EH (cell line): ENCODE results near the gene DTNB.
"Not testable (repeated sequence)": the region's sequence is repeated elsewhere in the genome, so short reads cannot be mapped to it uniquely, and the experiment has no call there.

Source experiments
- DNase-seq: peaks from one replicate; pipeline ENCODE4 v3.0.0-alpha.2; 2015; ENCODE audit warnings: low read depth

Gene DTNB

GRCh38 chr2:25684577-25685473, 11.4 kb upstream of the DTNB start:
- DNase-seq: no peak

- no peak for DNase-seq
Measured at GRCh38 chr2:25682082-25682481, 8.7 kb upstream of the DTNB start.

- no peak for DNase-seq
Measured at GRCh38 chr2:25677877-25678276, 4.5 kb upstream of the DTNB start.

DNA sequence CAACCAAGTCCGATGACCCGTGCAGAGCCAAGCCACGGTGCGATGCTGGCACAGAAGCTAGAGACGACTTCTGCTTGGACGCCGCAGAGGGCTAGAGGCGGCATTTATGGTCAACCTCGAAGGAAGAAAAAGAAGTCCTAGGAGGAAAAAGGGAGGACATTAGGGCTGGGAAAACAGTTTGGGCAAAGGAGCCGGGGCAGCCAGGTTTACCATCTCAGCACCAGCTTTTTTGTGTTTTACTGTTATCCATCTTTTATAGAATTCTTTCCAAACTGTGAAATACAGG, 643 bp upstream of the DTNB start:
- no peak for DNase-seq

GRCh38 chr2:25672494-25673299, 680 bp downstream of the DTNB start:
- DNase-seq: peak; percentile 39

DNA sequence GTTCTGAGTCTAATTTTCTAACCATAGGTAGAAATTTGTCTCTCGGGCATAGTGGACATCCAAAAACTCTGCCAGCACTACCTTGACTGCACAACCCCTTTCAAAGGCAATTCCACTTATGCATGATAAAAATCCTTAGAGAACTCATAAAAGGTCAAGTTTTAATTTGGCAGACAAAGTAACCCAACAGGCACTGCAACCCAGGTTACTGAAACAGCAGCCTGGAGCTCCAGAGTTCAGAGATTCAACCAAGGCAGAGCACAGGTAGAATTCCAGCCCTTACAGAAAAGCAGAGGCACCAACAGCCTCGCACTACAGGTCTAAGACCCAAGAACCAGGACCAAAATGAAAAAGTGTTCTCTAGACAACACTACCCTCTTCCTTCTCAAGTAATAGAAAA, 1.8 kb downstream of the DTNB start:
- no peak for DNase-seq

GRCh38 chr2:25669520-25669919, 3.9 kb downstream of the DTNB start:
- DNase-seq: no peak

DNA sequence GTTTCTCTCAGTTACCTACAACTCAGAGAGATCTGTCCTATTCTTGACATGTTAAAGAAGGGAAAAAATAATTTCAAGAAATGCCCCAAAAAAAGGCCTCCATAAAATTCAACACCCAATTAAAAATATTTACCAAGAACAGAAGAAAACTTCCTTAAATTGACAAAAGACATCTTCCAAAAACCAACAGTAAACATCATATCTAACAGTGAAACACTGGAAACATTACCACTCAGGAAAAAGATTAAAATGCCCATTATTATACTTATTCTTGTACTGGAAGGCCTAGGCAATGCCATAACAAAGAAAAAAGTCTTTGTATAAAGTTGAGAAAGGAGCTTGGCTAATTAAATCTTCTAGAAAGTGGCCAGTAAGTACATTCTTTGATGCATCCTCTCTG, 7.2 kb downstream of the DTNB start:
- no peak for DNase-seq

DNA sequence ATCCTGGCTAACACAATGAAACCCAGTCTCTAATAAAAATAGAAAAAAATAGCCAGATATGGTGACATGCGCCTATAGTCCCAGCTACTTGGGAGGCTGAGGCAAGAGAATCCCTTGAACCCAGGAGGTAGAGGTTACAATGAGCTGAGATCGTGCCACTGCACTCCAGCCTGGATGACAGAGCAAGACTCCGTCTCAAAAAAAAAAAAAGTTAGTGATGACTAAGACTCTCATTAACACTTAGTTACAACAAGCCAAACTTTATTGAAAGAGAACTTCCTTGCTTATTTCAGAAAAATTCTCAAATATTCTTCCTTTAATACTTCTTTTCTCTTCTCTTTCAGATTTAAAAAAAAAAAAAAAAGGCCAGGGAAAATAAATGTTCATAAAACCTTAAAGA, 7.9 kb downstream of the DTNB start:
- DNase-seq: not testable (repeated sequence)

GRCh38 chr2:25664965-25665307, 8.4 kb downstream of the DTNB start:
- DNase-seq: no peak

GRCh38 chr2:25664183-25664964, 9.0 kb downstream of the DTNB start:
- peak; percentile 62 for DNase-seq

- DNase-seq: no peak
Measured at GRCh38 chr2:25655316-25655715, 18.1 kb downstream of the DTNB start.

DNA sequence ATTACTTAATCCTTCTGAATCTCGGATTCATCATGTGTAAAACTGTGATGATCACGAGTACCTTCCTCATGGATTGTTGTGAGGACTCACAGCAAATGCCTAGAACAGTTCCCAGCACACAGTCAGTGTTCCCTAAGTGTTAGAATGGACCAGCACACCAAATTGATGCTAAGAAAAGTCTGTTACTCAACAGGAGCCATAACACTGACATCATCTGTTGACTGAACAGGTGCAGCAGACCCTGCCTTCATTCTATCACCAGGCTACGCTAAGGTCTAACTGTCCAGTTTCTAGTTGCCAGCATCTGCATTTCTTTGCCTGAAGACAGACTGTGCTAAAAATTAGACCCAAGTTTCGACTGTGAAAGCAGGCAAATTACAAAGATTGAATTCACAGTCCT, 18.6 kb downstream of the DTNB start:
- no peak for DNase-seq

DNA sequence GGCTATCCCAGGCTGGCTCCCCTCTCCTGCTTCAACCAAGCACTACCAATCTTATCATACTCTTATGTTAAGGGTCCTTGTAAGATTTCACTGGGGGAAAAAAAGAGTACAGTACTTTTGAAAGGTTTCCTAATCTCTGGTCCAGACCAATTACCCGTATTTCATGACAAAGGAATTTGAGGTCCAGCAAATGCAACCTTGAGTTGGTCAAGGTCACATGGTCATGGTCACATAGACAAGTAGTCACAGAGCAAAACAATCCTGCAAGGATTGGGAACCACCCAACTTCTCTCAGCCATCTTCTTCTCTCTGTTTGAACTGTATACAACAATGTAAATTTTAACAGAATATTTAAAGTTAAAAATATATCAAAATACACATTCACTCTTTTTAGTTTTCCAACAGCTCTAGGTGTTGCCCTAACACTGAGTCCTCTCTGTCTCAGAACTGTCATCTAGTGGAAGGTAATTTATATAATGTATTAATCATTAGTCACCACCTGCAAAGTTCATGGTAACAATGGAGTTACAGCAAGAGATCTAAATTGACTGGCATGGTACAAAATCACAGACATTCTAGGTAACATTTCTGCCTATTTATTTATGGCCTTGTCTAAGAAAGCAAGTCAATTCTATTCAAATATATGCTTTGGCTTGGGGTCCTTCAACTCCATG, 21.5 kb downstream of the DTNB start:
- peak; percentile 5 for DNase-seq

- DNase-seq: peak; percentile 75
Measured at GRCh38 chr2:25651066-25651465, 22.3 kb downstream of the DTNB start.

DNA sequence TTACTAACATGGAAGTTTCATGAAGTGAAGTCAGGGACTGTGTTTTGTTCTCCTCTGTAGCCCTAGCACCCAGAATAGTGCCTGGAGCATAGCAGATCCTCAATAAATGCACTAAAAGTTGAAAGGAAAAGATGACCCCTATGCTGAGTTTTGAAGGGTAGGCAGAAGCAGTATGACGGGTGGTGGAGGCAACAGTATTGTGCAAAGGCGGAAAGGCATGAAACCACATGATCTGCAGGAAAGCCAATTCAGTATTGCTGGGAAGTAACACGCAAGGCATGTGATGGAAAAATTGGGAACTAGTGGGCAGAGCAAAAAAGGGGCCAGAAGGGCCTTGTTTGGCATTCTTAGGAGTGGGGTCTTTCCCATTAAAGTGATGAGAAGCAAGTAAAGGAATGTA, 23.1 kb downstream of the DTNB start:
- no peak for DNase-seq

GRCh38 chr2:25649786-25650185, 23.6 kb downstream of the DTNB start:
- DNase-seq: no peak

DNA sequence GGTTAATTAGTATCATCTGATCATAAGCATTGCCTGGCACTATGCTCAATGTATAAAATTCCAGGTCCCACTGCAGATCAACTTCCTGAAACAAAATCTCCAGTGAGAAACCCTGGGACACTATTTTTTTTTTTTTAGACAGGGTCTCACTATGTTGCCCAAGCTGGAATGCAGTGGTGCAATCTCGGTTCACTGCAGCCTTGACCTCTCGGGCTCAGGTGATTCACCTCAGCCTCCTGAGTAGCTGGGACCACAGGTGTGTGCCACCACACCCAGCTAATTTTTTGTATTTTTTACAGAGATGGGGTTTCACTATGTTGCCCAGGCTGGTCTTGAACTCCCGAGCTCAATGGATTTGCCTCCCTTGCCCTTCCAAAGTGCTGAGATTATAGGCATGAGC, 31.1 kb downstream of the DTNB start:
- DNase-seq: no peak

- no peak for DNase-seq
Measured at GRCh38 chr2:25639696-25640095, 33.7 kb downstream of the DTNB start.

DNA sequence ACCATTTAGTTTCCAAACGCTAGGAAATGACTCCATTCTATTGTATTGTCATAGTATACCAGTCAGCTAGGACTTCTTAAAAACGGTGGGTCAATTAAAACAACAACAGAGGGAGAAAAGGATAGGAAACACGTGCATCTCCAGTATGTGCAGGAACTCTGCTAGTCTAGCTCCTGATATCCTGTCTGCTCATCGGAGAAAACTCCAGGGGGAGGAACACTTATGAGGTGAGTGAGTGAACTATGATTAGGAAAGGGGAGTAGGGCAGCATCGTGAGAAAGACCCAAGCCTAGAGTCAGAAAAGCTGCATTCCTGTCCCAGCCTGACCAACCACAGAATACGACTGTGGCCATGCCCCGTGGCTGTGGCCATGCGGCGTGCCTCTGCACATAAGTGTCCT, 34.2 kb downstream of the DTNB start:
- DNase-seq: no peak

GRCh38 chr2:25635797-25636196, 37.6 kb downstream of the DTNB start:
- DNase-seq: no peak

DNA sequence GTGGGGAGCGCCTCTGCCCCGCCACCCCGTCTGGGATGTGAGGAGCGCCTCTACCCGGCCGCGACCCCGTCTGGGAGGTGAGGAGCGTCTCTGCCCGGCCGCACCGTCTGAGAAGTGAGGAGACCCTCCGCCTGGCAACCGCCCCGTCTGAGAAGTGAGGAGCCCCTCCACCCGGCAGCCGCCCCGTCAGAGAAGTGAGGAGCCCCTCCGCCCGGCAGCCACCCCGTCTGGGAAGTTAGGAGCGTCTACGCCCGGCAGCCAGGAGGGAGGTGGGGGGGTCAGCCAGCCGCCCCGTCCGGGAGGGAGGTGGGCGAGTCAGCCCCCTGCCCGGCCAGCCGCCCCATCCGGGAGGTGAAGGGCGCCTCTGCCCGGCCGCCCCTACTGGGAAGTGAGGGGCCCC, 39.6 kb downstream of the DTNB start:
- DNase-seq: not testable (repeated sequence)
